ENCODE data around the gene KCTD1. TPM values are rescaled to one million over a fixed set of nuclear protein-coding genes. Genes with fewer than 3 reads are reported as not detected.

The KCTD1 gene
- total and polyA plus RNA-seq, 4 experiments from 2014 or later: 0.34 to 3.4 (median 2.8) TPM; not detected in 1

- no peak overlapping the region for H3K27ac Mint-ChIP-seq
- Histone ChIP-seq H3K27me3 (ENCODE audit: insufficient read depth, low read length) (no peaks in the 10 kb centered on the region), H3K4me3 (ENCODE audit: low read length in 2 of 2) (no peak overlapping the region), H3K36me3 (ENCODE audit: insufficient read depth, low read length) (no peaks in the 10 kb centered on the region), H3K4me1 (ENCODE audit: insufficient read depth, low read length) (no peaks in the 10 kb centered on the region), H3K27ac (ENCODE audit: low read depth, low read length) (no peak overlapping the region), H3K9me3 (ENCODE audit: control insufficient read depth in 1 of 2, low read length in 2 of 2) (no peaks in the 10 kb centered on the region)
- no peaks in the 10 kb centered on the region for H3K4me1 Mint-ChIP-seq
- intact Hi-C loops (cut with micrococcal nuclease): no loop called here
- peaks cover 6 to 9% of the 10 kb centered on the region in 2 donors for H3K36me3 Mint-ChIP-seq
- POLR2A ChIA-PET (ENCODE audit: partially characterized antibody): no interaction called here
- CTCF ChIA-PET (ENCODE audit: partially characterized antibody): no interaction called here
- H3K4me3 Mint-ChIP-seq: no peak overlapping the region
- H3K9me3 Mint-ChIP-seq: no peaks in the 10 kb centered on the region
- no peak for DNase-seq
- H3K27me3 Mint-ChIP-seq: no peaks in the 10 kb centered on the region
Observed at GRCh38 chr18:26459884-26460283, 88.5 kb downstream of the KCTD1 start.

DNA sequence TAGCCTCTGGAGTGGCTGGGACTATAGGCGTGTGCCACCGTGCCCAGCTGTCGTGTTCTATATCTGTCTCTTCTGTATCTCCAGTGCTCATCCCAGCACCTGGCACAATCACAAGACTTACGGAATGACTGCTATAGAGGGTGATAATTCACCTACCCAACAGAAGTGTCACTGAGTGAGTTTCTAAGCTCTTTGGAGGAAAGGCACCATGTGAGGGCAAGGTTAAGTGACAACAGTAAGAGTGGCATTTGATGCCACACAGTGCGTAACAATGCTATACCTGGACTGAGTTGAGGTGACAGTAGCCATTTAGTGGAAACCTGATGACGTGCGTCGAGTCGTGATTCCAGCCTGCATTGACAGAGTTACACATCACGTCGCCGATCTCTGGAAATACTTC, 89.0 kb downstream of the KCTD1 start:
- H3K36me3 ChIP-seq (ENCODE audit: insufficient read depth, low read length): no peaks in the 10 kb centered on the region
- ChIA-PET POLR2A (ENCODE audit: partially characterized antibody) (no interaction called here), CTCF (ENCODE audit: partially characterized antibody) (no interaction called here)
- H3K9me3 ChIP-seq (ENCODE audit: control insufficient read depth in 1 of 2, low read length in 2 of 2): no peaks in the 10 kb centered on the region
- Mint-ChIP-seq H3K27ac (no peak overlapping the region), H3K4me3 (no peak overlapping the region), H3K27me3 (no peaks in the 10 kb centered on the region), H3K36me3 (peaks cover 8 to 12% of the 10 kb centered on the region in 2 donors), H3K9me3 (no peaks in the 10 kb centered on the region), H3K4me1 (no peaks in the 10 kb centered on the region)
- intact Hi-C loops (cut with micrococcal nuclease): no loop called here
- no peak for DNase-seq
- no peak overlapping the region for H3K27ac ChIP-seq (ENCODE audit: low read depth, low read length)
- no peaks in the 10 kb centered on the region for H3K27me3 ChIP-seq (ENCODE audit: insufficient read depth, low read length)
- H3K4me3 ChIP-seq (ENCODE audit: low read length in 2 of 2): no peak overlapping the region
- no peaks in the 10 kb centered on the region for H3K4me1 ChIP-seq (ENCODE audit: insufficient read depth, low read length)

DNA sequence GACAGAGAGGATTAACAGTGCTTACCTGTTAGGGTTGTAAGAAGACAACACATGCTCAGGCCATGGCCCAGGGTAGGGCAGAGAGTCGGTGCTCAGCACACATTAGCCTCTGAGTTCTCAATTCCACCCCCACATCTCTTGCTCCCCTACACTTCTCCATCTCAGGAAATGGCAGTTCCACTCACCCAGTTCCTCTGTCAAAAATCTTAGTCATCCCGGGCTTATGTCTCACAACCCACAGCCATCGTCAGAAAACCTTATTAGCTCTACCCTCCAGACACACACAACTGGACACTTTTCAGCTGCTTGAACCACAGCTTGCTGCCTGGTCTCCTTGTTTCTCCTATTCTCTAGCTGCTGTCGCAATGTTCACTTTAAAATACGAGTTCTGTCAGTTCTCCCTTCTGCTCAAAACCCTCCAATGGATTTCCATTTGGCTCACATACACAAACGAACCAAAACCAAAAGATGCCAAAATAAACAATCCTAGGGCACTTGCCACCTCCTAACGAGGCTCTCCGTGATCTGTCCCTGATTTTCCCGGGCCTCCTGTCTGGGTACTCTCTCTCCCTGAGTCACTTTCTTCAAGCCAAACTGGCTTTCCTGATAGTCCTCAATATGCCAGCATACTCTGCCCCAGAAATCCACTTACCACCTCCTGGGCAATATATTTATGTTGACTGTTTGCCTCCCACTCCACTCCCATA, 89.7 kb downstream of the KCTD1 start:
- Histone ChIP-seq H3K27ac (ENCODE audit: low read depth, low read length) (no peak overlapping the region), H3K27me3 (ENCODE audit: insufficient read depth, low read length) (no peaks in the 10 kb centered on the region), H3K4me1 (ENCODE audit: insufficient read depth, low read length) (no peaks in the 10 kb centered on the region), H3K9me3 (ENCODE audit: control insufficient read depth in 1 of 2, low read length in 2 of 2) (no peaks in the 10 kb centered on the region), H3K4me3 (ENCODE audit: low read length in 2 of 2) (no peak overlapping the region), H3K36me3 (ENCODE audit: insufficient read depth, low read length) (no peaks in the 10 kb centered on the region)
- ChIA-PET POLR2A (ENCODE audit: partially characterized antibody) (no interaction called here), CTCF (ENCODE audit: partially characterized antibody) (interaction anchor here (0.6 kb wide), 1 partner anchor 75 kb away, joined by 3 read pairs; no protein-coding TSS in a partner anchor)
- intact Hi-C loops (cut with micrococcal nuclease): no loop called here
- no peaks in the 10 kb centered on the region for H3K9me3 Mint-ChIP-seq
- H3K27me3 Mint-ChIP-seq: no peaks in the 10 kb centered on the region
- no peak for DNase-seq
- H3K4me1 Mint-ChIP-seq: no peaks in the 10 kb centered on the region
- H3K36me3 Mint-ChIP-seq: peaks cover 8 to 16% of the 10 kb centered on the region in 2 donors
- no peak overlapping the region for H3K4me3 Mint-ChIP-seq
- peak overlapping the region in 1 of 7 donors; percentile 16 for H3K27ac Mint-ChIP-seq

GRCh38 chr18:26457611-26458353, 90.6 kb downstream of the KCTD1 start:
- Histone ChIP-seq H3K27ac (ENCODE audit: low read depth, low read length) (no peak overlapping the region), H3K4me1 (ENCODE audit: insufficient read depth, low read length) (no peaks in the 10 kb centered on the region), H3K4me3 (ENCODE audit: low read length in 2 of 2) (no peak overlapping the region), H3K36me3 (ENCODE audit: insufficient read depth, low read length) (no peaks in the 10 kb centered on the region), H3K9me3 (ENCODE audit: control insufficient read depth in 1 of 2, low read length in 2 of 2) (no peaks in the 10 kb centered on the region), H3K27me3 (ENCODE audit: insufficient read depth, low read length) (no peaks in the 10 kb centered on the region)
- H3K4me3 Mint-ChIP-seq: no peak overlapping the region
- ChIA-PET POLR2A (ENCODE audit: partially characterized antibody) (no interaction called here), CTCF (ENCODE audit: partially characterized antibody) (no interaction called here)
- H3K27ac Mint-ChIP-seq: no peak overlapping the region
- intact Hi-C loops (cut with micrococcal nuclease): no loop called here
- DNase-seq: no peak
- H3K9me3 Mint-ChIP-seq: no peaks in the 10 kb centered on the region
- no peaks in the 10 kb centered on the region for H3K27me3 Mint-ChIP-seq
- H3K36me3 Mint-ChIP-seq: peaks cover 8 to 16% of the 10 kb centered on the region in 2 donors
- H3K4me1 Mint-ChIP-seq: no peaks in the 10 kb centered on the region

DNA sequence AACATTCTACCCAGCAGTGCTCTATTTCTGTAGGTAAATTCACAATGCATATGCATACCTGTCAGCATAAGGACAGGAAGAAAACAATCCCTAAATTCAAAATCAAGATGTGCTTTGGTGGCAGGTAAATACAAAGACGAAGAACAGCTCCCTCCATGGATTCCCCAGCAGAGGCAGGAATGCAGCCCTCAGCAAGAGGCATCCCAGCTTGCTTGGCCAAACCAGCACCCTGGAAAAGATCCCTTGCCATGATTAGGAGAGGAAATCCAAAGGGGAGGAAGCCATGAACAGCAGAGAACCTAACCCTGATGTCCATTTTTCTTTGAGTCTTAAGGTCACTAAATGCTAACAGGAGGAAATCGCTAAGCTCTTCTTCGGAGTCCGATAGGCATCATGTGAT, 91.2 kb downstream of the KCTD1 start:
- no peaks in the 10 kb centered on the region for H3K4me1 Mint-ChIP-seq
- DNase-seq: no peak
- ChIA-PET POLR2A (ENCODE audit: partially characterized antibody) (no interaction called here), CTCF (ENCODE audit: partially characterized antibody) (no interaction called here)
- H3K9me3 ChIP-seq (ENCODE audit: control insufficient read depth in 1 of 2, low read length in 2 of 2): no peaks in the 10 kb centered on the region
- no peaks in the 10 kb centered on the region for H3K4me1 ChIP-seq (ENCODE audit: insufficient read depth, low read length)
- intact Hi-C loops (cut with micrococcal nuclease): no loop called here
- H3K36me3 Mint-ChIP-seq: peaks cover 8 to 16% of the 10 kb centered on the region in 2 donors
- H3K27me3 Mint-ChIP-seq: no peaks in the 10 kb centered on the region
- no peaks in the 10 kb centered on the region for H3K27me3 ChIP-seq (ENCODE audit: insufficient read depth, low read length)
- H3K4me3 Mint-ChIP-seq: no peak overlapping the region
- no peak overlapping the region for H3K27ac ChIP-seq (ENCODE audit: low read depth, low read length)
- no peaks in the 10 kb centered on the region for H3K36me3 ChIP-seq (ENCODE audit: insufficient read depth, low read length)
- H3K27ac Mint-ChIP-seq: no peak overlapping the region
- H3K9me3 Mint-ChIP-seq: no peaks in the 10 kb centered on the region
- H3K4me3 ChIP-seq (ENCODE audit: low read length in 2 of 2): no peak overlapping the region

DNA sequence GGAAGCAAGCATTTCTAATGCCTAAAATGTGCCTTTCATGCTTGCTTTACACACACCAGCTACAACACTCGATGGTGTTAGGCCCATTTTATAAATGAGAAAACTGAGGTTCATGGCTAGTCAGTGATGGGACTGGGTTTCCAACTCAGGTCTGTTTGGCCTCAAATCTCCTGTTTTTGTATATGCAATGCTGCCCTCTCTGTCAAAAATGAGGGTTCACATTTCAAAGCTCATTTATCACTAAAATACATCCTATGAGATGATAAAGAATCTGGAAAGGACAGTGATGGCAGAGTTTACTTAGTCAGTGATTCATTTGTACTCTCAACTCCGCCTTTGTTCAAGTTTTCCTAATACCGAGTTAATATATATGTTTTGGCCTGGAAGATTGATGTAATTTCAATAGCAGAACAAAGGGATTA, 92.3 kb downstream of the KCTD1 start:
- Histone ChIP-seq H3K9me3 (ENCODE audit: control insufficient read depth in 1 of 2, low read length in 2 of 2) (no peaks in the 10 kb centered on the region), H3K27me3 (ENCODE audit: insufficient read depth, low read length) (no peaks in the 10 kb centered on the region), H3K36me3 (ENCODE audit: insufficient read depth, low read length) (no peaks in the 10 kb centered on the region), H3K4me3 (ENCODE audit: low read length in 2 of 2) (no peak overlapping the region), H3K27ac (ENCODE audit: low read depth, low read length) (no peak overlapping the region), H3K4me1 (ENCODE audit: insufficient read depth, low read length) (no peaks in the 10 kb centered on the region)
- Mint-ChIP-seq H3K36me3 (peaks cover 8 to 16% of the 10 kb centered on the region in 2 donors), H3K4me1 (no peaks in the 10 kb centered on the region), H3K4me3 (no peak overlapping the region), H3K9me3 (no peaks in the 10 kb centered on the region), H3K27me3 (peaks cover 0 to under 1% of the 10 kb centered on the region in 2 donors), H3K27ac (no peak overlapping the region)
- ChIA-PET CTCF (ENCODE audit: partially characterized antibody) (no interaction called here), POLR2A (ENCODE audit: partially characterized antibody) (no interaction called here)
- intact Hi-C loops (cut with micrococcal nuclease): no loop called here
- no peak for DNase-seq

DNA sequence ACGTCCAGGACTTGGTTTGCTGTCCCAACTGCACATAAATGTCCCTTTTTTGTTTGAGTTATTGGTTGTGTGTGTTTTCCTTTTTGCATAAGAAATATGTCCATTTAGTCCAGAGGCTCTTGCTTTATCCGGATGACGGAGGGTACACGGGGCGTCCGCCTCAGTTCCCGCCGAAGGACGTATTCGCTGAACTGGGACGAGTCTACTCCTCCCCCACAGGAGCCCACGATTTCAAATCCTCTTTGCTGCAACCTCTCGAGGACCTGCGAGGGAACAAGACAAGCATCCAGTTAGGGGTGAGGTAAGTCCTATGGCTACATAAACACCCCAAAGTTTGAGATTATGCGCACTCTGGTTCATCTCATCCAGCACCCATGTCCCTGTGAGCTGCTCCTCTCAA, 92.7 kb downstream of the KCTD1 start:
- no peak overlapping the region for H3K27ac Mint-ChIP-seq
- H3K4me3 ChIP-seq (ENCODE audit: low read length in 2 of 2): no peak overlapping the region
- no peaks in the 10 kb centered on the region for H3K9me3 Mint-ChIP-seq
- peaks cover 0 to 4% of the 10 kb centered on the region in 2 donors for H3K27me3 Mint-ChIP-seq
- peaks cover 8 to 16% of the 10 kb centered on the region in 2 donors for H3K36me3 Mint-ChIP-seq
- H3K4me3 Mint-ChIP-seq: no peak overlapping the region
- ChIA-PET POLR2A (ENCODE audit: partially characterized antibody) (no interaction called here), CTCF (ENCODE audit: partially characterized antibody) (no interaction called here)
- no peaks in the 10 kb centered on the region for H3K4me1 Mint-ChIP-seq
- H3K9me3 ChIP-seq (ENCODE audit: control insufficient read depth in 1 of 2, low read length in 2 of 2): no peaks in the 10 kb centered on the region
- intact Hi-C loops (cut with micrococcal nuclease): no loop called here
- no peak overlapping the region for H3K27ac ChIP-seq (ENCODE audit: low read depth, low read length)
- no peaks in the 10 kb centered on the region for H3K4me1 ChIP-seq (ENCODE audit: insufficient read depth, low read length)
- DNase-seq: no peak
- H3K36me3 ChIP-seq (ENCODE audit: insufficient read depth, low read length): no peaks in the 10 kb centered on the region
- H3K27me3 ChIP-seq (ENCODE audit: insufficient read depth, low read length): no peaks in the 10 kb centered on the region
